GM12865 (cell line): ENCODE results near the gene GATA2.

Experiments used
- DNase-seq: peaks from one replicate; pipeline ENCODE4 v3.0.0; 2010; ENCODE audit warnings: low read depth
- H3K4me3 ChIP-seq: 2 replicates; pipeline ENCODE4 v1.5.1; 2011; ENCODE audit warnings: mild to moderate bottlenecking, low read depth, low read length, control low read depth
- CTCF ChIP-seq: IDR thresholded peaks from 2 replicates; pipeline ENCODE4 v1.5.1; 2011; ENCODE audit warnings: low read length, control low read depth, low read depth, inconsistent platforms; ENCODE audit not compliant: insufficient read depth; ENCODE audit errors: missing control alignments

Gene GATA2

GRCh38 chr3:128470134-128470899 lies 22.7 kb downstream of the GATA2 start:
- no peak for TF ChIP-seq CTCF
- no peak overlapping the region for H3K4me3 ChIP-seq
- DNase-seq: no peak

DNA sequence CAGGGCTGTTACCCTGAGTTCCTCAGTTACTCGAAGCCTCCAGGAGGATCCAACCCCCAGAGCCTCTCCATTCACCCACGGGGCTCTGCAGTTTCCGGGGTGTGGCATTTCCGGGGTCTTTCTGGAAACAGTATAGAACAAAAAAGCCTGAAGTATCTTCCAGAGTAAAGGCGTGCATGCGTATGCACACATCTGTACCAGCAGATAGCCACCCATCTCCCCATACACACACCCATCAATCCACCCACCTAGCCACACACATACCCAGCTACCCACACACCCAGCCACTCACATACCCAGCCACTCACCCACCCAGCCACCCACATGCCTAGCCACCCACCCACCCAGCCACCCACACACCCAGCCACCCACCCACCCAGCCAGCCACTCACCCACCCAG lies 23.4 kb downstream of the GATA2 start:
- DNase-seq: no peak
- TF ChIP-seq CTCF: no peak
- no peak overlapping the region for H3K4me3 ChIP-seq

GRCh38 chr3:128468791-128469527 lies 24.0 kb downstream of the GATA2 start:
- no peak overlapping the region for H3K4me3 ChIP-seq
- TF ChIP-seq CTCF: no peak
- DNase-seq: no peak

DNA sequence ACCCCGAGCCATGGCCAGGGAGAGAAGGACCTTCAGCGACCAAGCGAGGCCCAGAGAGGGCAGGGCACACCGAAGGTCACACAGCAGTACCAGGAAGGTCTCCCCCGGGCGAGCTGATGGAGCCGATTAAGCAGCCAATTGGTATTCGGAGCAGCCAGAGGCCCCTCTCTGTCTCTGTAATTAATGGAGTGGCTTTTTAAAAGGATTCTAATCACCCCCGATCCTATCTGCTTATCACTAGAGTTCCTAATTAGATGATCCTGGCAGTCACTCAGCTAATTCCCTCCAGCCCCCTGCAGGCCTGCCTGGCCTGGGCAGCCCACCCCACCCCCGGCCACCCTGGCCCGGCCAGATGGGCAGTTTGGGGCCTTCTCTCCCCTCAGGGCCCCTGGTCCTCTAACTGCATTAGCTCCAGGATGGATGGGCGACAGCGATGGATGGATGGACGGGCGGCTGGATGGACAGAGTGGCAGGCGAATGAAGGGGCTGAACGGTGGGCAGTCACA lies 24.7 kb downstream of the GATA2 start:
- H3K4me3 ChIP-seq: no peak overlapping the region
- DNase-seq: no peak
- no peak for TF ChIP-seq CTCF

DNA sequence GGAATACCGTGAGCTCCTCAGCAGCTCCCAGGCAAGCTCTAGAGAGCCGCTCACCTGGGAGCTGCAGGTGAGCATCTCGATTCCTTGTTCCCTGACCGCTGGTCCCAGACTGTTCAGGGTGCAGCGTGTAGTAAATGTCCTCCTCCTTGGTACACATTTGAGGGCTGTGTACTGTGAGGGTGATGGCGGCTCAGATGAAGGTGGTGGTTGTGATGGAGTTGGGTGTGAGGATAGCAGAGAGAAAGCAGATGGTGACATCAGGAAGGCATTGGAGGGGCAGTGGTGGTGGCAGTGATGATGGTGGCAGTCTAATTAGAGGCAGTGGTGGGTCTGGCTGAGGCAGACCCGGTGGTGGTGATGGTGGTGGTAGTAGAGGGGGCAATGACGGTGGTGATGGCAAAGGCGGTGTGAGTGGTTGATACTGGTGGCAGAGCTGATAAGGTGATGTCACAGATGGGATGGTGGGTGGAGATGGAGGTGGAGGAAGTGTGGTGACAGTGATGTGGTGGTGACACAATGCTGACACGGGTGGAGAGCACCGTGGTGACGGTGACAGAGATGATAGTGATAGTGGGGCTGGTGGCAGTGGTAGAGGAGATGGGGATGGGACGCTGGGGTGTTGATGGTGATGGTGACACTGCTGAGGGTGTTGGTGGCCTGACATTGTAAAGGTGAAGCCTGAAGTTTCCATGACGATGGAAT lies 26.0 kb downstream of the GATA2 start, which contains the start of gene DNAJB8:
DNAJB8 (minus strand) TSS at position 51 of the 702 bp plus-strand sequence. CDS start 3,645 bp downstream, outside the sequence.
- no peak within 1 kb of the TSS for H3K4me3 ChIP-seq
- no peak for DNase-seq
- TF ChIP-seq CTCF: no peak

- no peak for TF ChIP-seq CTCF
- DNase-seq: no peak
- H3K4me3 ChIP-seq: no peak overlapping the region
Measured at GRCh38 chr3:128464702-128465101, 28.3 kb downstream of the GATA2 start.
